Measurements from ENCODE around the gene SKI. TPM values are rescaled to one million over a fixed set of nuclear protein-coding genes. Genes with fewer than 3 reads are reported as not detected.

Gene SKI
- total and polyA plus RNA-seq, 2 of the 4 experiments (the other 2 are of a cell fraction), result 2.3 to 20.1 TPM

DNA sequence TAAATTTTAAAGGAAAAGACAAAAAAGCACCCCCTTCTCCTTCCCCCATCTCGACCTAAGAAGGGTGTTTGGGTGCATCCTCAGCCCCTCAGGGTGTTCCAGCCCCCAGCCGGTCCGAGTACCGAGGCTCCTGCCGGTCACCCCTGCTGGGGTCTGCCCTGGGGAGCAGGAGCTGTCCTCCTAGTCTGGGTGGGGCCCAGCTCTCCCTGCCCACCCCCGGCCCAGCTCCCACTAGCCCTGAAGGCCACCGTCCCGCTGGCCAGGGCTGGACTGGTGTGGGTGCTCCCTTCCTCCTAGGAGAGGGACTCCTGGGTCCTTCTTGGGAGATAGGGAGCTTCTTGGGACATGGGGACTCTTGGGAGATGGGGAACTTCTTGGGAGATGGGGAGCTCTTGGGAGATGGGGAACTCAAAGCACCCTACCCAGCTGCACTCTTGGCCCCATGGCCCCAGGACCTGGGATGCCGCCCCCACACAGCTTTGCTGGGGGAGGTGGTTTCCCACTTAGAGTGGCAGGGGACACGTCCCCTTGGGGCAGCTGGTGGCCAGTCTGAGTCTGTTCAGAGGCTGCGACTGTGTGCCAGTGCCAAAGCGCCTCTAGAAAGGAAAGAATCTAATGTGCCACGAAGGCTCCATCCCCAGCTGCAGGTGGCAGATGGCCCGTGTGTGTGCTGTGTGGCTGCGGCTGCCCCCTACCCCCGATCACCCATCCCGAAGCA, 118.7 kb downstream of the SKI start:
- no peak overlapping the region for H2BK15ac ChIP-seq (ENCODE audit: low read depth, low read length)
- H4K20me1 ChIP-seq (ENCODE audit: insufficient read depth, low read length), result no peaks in the 10 kb centered on the region
- H3K4ac ChIP-seq (ENCODE audit: low read depth, low read length), result no peak overlapping the region
- H4K8ac ChIP-seq (ENCODE audit: low read depth in 2 of 2, low read length in 2 of 2), result no peak overlapping the region
- no peaks in the 10 kb centered on the region for H3K9me3 ChIP-seq (ENCODE audit: control insufficient read depth, insufficient read depth, low read length)
- in situ Hi-C loops (cut with MboI; ENCODE audit: low sequenced_read_pairs) (no loop called here), intact Hi-C loops (cut with micrococcal nuclease) (no loop called here), dilution Hi-C loops (cut with HindIII; ENCODE audit: low sequenced_read_pairs, unreplicated experiment) (no loop called here)
- WGBS, 2 experiments (ENCODE audit: extremely low coverage in 2 of 2, insufficient read length in 1 of 2), result 91% methylated on average over 9 of the region's 17 CpGs; no CpG with 5 or more reads in 1 of the 2 experiments
- no peak overlapping the region for H2BK20ac ChIP-seq (ENCODE audit: low read depth, low read length)
- no peak overlapping the region for H3K9ac ChIP-seq (ENCODE audit: low read depth, low read length)
- no peak for DNase-seq
- H3K4me3 ChIP-seq (ENCODE audit: insufficient read depth, low read depth, low read length), result no peak overlapping the region
- H3K4me2 ChIP-seq (ENCODE audit: low read depth, low read length), result no peak overlapping the region
- H4K5ac ChIP-seq (ENCODE audit: low read depth, low read length), result no peak overlapping the region
- no peak overlapping the region for H2AK5ac ChIP-seq (ENCODE audit: low read depth, low read length)
- H2BK5ac ChIP-seq (ENCODE audit: low read depth, low read length, poor library complexity, severe bottlenecking), result no peak overlapping the region
- H3K27ac ChIP-seq (ENCODE audit: insufficient read depth, low read length), result no peak overlapping the region
- H3K79me1 ChIP-seq (ENCODE audit: low read depth in 1 of 2, low read length in 2 of 2), result no peaks in the 10 kb centered on the region
- ChIA-PET POLR2A (ENCODE audit: unreplicated experiment) (no interaction called here), CTCF (no interaction called here)
- H3K56ac ChIP-seq (ENCODE audit: extremely low read depth, insufficient read depth, low read length), result no peak overlapping the region
- H4K91ac ChIP-seq (ENCODE audit: insufficient read depth, low read depth, low read length), result no peak overlapping the region
- no peak for ATAC-seq (ENCODE audit: low read depth)
- no peaks in the 10 kb centered on the region for H3K36me3 ChIP-seq (ENCODE audit: control insufficient read depth, insufficient read depth, low read length)
- H3K14ac ChIP-seq (replicated peaks; ENCODE audit: low read depth, low read length), result no peak overlapping the region
- no TSS peak for BruUV-seq (replicated peaks)
- H2AFZ ChIP-seq (replicated peaks; ENCODE audit: low read length, poor library complexity), result no peak overlapping the region
- no peak overlapping the region for H2BK120ac ChIP-seq (ENCODE audit: low read depth, low read length)
- no peak overlapping the region for H3K18ac ChIP-seq (ENCODE audit: low read depth, low read length)
- no peaks in the 10 kb centered on the region for H3K9me1 ChIP-seq (ENCODE audit: insufficient read depth, low read length)
- TF ChIP-seq RCOR1 (IDR thresholded peaks at IDR 0.05; ENCODE audit: insufficient replicate concordance, low read length), result no peak
- TF ChIP-seq FOS (IDR thresholded peaks at IDR 0.05; ENCODE audit: low read depth, low read length), result no peak
- TF ChIP-seq CHD1 (IDR thresholded peaks at IDR 0.05; ENCODE audit: low read depth, low read length), result no peak
- TF ChIP-seq CEBPB (IDR thresholded peaks at IDR 0.05; ENCODE audit: low read depth, low read length), result no peak
- TF ChIP-seq SMC3 (IDR thresholded peaks at IDR 0.05; ENCODE audit: low read depth, low read length), result no peak
- TF ChIP-seq, protein P1, sequence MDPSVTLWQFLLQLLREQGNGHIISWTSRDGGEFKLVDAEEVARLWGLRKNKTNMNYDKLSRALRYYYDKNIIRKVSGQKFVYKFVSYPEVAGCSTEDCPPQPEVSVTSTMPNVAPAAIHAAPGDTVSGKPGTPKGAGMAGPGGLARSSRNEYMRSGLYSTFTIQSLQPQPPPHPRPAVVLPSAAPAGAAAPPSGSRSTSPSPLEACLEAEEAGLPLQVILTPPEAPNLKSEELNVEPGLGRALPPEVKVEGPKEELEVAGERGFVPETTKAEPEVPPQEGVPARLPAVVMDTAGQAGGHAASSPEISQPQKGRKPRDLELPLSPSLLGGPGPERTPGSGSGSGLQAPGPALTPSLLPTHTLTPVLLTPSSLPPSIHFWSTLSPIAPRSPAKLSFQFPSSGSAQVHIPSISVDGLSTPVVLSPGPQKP (IDR thresholded peaks at IDR 0.05; ENCODE audit: borderline replicate concordance, low read depth, low read length), result no peak
- TF ChIP-seq MAFK (IDR thresholded peaks at IDR 0.05; ENCODE audit: low read depth, low read length), result no peak
- no peak for TF ChIP-seq MXI1 (IDR thresholded peaks at IDR 0.05; ENCODE audit: borderline replicate concordance, low read depth, low read length)
- TF ChIP-seq, protein P2, sequence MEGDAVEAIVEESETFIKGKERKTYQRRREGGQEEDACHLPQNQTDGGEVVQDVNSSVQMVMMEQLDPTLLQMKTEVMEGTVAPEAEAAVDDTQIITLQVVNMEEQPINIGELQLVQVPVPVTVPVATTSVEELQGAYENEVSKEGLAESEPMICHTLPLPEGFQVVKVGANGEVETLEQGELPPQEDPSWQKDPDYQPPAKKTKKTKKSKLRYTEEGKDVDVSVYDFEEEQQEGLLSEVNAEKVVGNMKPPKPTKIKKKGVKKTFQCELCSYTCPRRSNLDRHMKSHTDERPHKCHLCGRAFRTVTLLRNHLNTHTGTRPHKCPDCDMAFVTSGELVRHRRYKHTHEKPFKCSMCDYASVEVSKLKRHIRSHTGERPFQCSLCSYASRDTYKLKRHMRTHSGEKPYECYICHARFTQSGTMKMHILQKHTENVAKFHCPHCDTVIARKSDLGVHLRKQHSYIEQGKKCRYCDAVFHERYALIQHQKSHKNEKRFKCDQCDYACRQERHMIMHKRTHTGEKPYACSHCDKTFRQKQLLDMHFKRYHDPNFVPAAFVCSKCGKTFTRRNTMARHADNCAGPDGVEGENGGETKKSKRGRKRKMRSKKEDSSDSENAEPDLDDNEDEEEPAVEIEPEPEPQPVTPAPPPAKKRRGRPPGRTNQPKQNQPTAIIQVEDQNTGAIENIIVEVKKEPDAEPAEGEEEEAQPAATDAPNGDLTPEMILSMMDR (conservative IDR thresholded peaks at IDR 0.05; ENCODE audit: low read depth, low read length), result no peak
- TF ChIP-seq RFX5 (IDR thresholded peaks at IDR 0.05; ENCODE audit: low read depth, low read length), result no peak
- no peak for TF ChIP-seq RAD21 (IDR thresholded peaks at IDR 0.05; ENCODE audit: low read length)
- TF ChIP-seq, protein P3, sequence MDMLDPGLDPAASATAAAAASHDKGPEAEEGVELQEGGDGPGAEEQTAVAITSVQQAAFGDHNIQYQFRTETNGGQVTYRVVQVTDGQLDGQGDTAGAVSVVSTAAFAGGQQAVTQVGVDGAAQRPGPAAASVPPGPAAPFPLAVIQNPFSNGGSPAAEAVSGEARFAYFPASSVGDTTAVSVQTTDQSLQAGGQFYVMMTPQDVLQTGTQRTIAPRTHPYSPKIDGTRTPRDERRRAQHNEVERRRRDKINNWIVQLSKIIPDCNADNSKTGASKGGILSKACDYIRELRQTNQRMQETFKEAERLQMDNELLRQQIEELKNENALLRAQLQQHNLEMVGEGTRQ (IDR thresholded peaks at IDR 0.05; ENCODE audit: low read depth, low read length), result no peak
- TF ChIP-seq POLR2A (IDR thresholded peaks at IDR 0.05; ENCODE audit: low read depth, low read length), result no peak
- no peak for TF ChIP-seq BHLHE40 (IDR thresholded peaks at IDR 0.05; ENCODE audit: low read depth, low read length)
- TF ChIP-seq NFE2L2 (IDR thresholded peaks at IDR 0.05; ENCODE audit: low read depth, low read length), result no peak
- no peak for TF ChIP-seq MAZ (IDR thresholded peaks at IDR 0.05; ENCODE audit: borderline replicate concordance, low read depth, low read length)
- H3K27me3 ChIP-seq (ENCODE audit: control insufficient read depth, insufficient read depth, low read length), result no peaks in the 10 kb centered on the region
- H3K23ac ChIP-seq (ENCODE audit: low read depth, low read length), result no peak overlapping the region
- H3K4me1 ChIP-seq (ENCODE audit: control insufficient read depth, insufficient read depth, low read length), result no peaks in the 10 kb centered on the region
- peak overlapping the region; percentile 24 for H2AK9ac ChIP-seq (replicated peaks; ENCODE audit: low read depth, low read length, poor library complexity)
